Stomach smooth muscle (tissue), 2 donors: Measurements from ENCODE around the gene FCHO1.
A peak's percentile ranks its signal among the peaks of the same experiment; 100 is the strongest.
"Not testable (repeated sequence)": the region's sequence is repeated elsewhere in the genome, so short reads cannot be mapped to it uniquely, and the experiment has no call there.

Experiments used
- H3K27ac ChIP-seq: one replicate; pipeline ENCODE4 v1.7.0; 2013; ENCODE audit warnings: mild to moderate bottlenecking, low read length, inconsistent platforms
- H3K27me3 ChIP-seq, 2 donors: one replicate each; pipeline ENCODE4 v1.7.0; 2013; ENCODE audit warnings: low read length in 2 of 2; ENCODE audit not compliant: insufficient read depth in 2 of 2, control insufficient read depth in 1 of 2
- H3K36me3 ChIP-seq, 2 donors: one replicate each; pipeline ENCODE4 v1.7.0; 2013; ENCODE audit warnings: low read length in 2 of 2; ENCODE audit not compliant: control insufficient read depth in 2 of 2, insufficient read depth in 2 of 2
- H3K4me1 ChIP-seq: one replicate; pipeline ENCODE4 v1.7.0; 2013; ENCODE audit warnings: low read length; ENCODE audit not compliant: control insufficient read depth, insufficient read depth
- H3K4me3 ChIP-seq, 2 donors: one replicate each; pipeline ENCODE4 v1.7.0; 2013; ENCODE audit warnings: low read length in 2 of 2
- H3K9ac ChIP-seq, 2 donors: one replicate each; pipeline ENCODE4 v1.7.0; 2013; ENCODE audit warnings: low read length in 2 of 2, mild to moderate bottlenecking in 1 of 2
- H3K9me3 ChIP-seq, 2 donors: one replicate each; pipeline ENCODE4 v1.7.0; 2013; ENCODE audit warnings: low read length in 2 of 2; ENCODE audit not compliant: control insufficient read depth in 2 of 2
- donor health status: healthy.
- donor health status: Pancreatic carcinoma.

Gene FCHO1

GRCh38 chr19:17765069-17765618 is 13.9 kb downstream of the FCHO1 start:
- Histone ChIP-seq H3K4me3 (no peak overlapping the region), H3K27ac (no peak overlapping the region), H3K27me3 (peaks cover 0 to 4% of the 10 kb centered on the region in 2 donors), H3K9ac (no peak overlapping the region), H3K9me3 (no peaks in the 10 kb centered on the region), H3K36me3 (no peaks in the 10 kb centered on the region), H3K4me1 (peaks cover 7% of the 10 kb centered on the region)

GRCh38 chr19:17766543-17767131 is 15.4 kb downstream of the FCHO1 start:
- peaks cover 7% of the 10 kb centered on the region for H3K4me1 ChIP-seq
- H3K9me3 ChIP-seq = no peaks in the 10 kb centered on the region
- peak overlapping the region in 1 of 2 donors; percentile 57 for H3K4me3 ChIP-seq
- no peaks in the 10 kb centered on the region for H3K36me3 ChIP-seq
- H3K27ac ChIP-seq = no peak overlapping the region
- peaks cover 0 to 4% of the 10 kb centered on the region in 2 donors for H3K27me3 ChIP-seq
- no peak overlapping the region for H3K9ac ChIP-seq

GRCh38 chr19:17767559-17767958 is 16.3 kb downstream of the FCHO1 start:
- Histone ChIP-seq H3K27ac (no peak overlapping the region), H3K27me3 (peaks cover 0 to 4% of the 10 kb centered on the region in 2 donors), H3K9me3 (no peaks in the 10 kb centered on the region), H3K36me3 (no peaks in the 10 kb centered on the region), H3K4me3 (no peak overlapping the region), H3K4me1 (peaks cover 7% of the 10 kb centered on the region), H3K9ac (no peak overlapping the region)

- Histone ChIP-seq H3K9me3 (no peaks in the 10 kb centered on the region), H3K36me3 (no peaks in the 10 kb centered on the region), H3K9ac (no peak overlapping the region), H3K27ac (no peak overlapping the region), H3K4me1 (peaks cover 7% of the 10 kb centered on the region), H3K27me3 (peaks cover 0 to 10% of the 10 kb centered on the region in 2 donors), H3K4me3 (no peak overlapping the region)
These were observed 19.3 kb downstream of the FCHO1 start for GRCh38 chr19:17770613-17771012.

GRCh38 chr19:17772172-17772571 is 20.9 kb downstream of the FCHO1 start:
- Histone ChIP-seq H3K27me3 (peaks cover 0 to 11% of the 10 kb centered on the region in 2 donors), H3K36me3 (no peaks in the 10 kb centered on the region), H3K4me1 (no peaks in the 10 kb centered on the region), H3K27ac (no peak overlapping the region), H3K4me3 (no peak overlapping the region), H3K9ac (no peak overlapping the region), H3K9me3 (no peaks in the 10 kb centered on the region)

GRCh38 chr19:17775245-17775927 is 24.1 kb downstream of the FCHO1 start:
- H3K27me3 ChIP-seq = peaks cover 14 to 23% of the 10 kb centered on the region in 2 donors
- H3K9ac ChIP-seq = no peak overlapping the region
- no peaks in the 10 kb centered on the region for H3K36me3 ChIP-seq
- H3K27ac ChIP-seq = no peak overlapping the region
- no peaks in the 10 kb centered on the region for H3K9me3 ChIP-seq
- H3K4me1 ChIP-seq = peaks cover 5% of the 10 kb centered on the region
- H3K4me3 ChIP-seq = no peak overlapping the region

- H3K9ac ChIP-seq = no peak overlapping the region
- H3K36me3 ChIP-seq = no peaks in the 10 kb centered on the region
These were observed 24.9 kb downstream of the FCHO1 start for GRCh38 chr19:17775991-17776803.

GRCh38 chr19:17777840-17778239 is 26.6 kb downstream of the FCHO1 start:
- H3K9ac ChIP-seq, H3K36me3 ChIP-seq, H3K9me3 ChIP-seq, H3K27ac ChIP-seq, H3K4me3 ChIP-seq, H3K4me1 ChIP-seq: not testable (repeated sequence)
- H3K27me3 ChIP-seq = peaks cover 19 to 30% of the 10 kb centered on the region in 2 donors

More at GRCh38 chr19:17775991-17776803, 24.9 kb downstream of the FCHO1 start:
- H3K4me1 ChIP-seq = peaks cover 5% of the 10 kb centered on the region
- no peaks in the 10 kb centered on the region for H3K9me3 ChIP-seq
- H3K27me3 ChIP-seq = peaks cover 19 to 28% of the 10 kb centered on the region in 2 donors
- H3K27ac ChIP-seq = no peak overlapping the region
- no peak overlapping the region for H3K4me3 ChIP-seq

GRCh38 chr19:17778251-17778967 is 27.1 kb downstream of the FCHO1 start:
- Histone ChIP-seq H3K27ac (no peak overlapping the region), H3K36me3 (no peaks in the 10 kb centered on the region), H3K9ac (no peak overlapping the region), H3K27me3 (peaks cover 19 to 31% of the 10 kb centered on the region in 2 donors), H3K4me3 (no peak overlapping the region), H3K4me1 (peaks cover 5% of the 10 kb centered on the region), H3K9me3 (no peaks in the 10 kb centered on the region)
